OCI-LY3 (cell line): ENCODE results near the gene EIF4H.

Source experiments
- H2AFZ ChIP-seq: fragments of 200-600, 300-600 bp; shearing (Covaris generic); 2 replicates; pipeline ENCODE4 v1.6.0; 2014; ENCODE audit warnings: antibody characterized with exemption, low read depth, low read length
- H3K27ac ChIP-seq: fragments of 200-600, 300-600 bp; sonication (generic); 2 replicates; pipeline ENCODE4 v1.5.1; 2014; ENCODE audit warnings: mild to moderate bottlenecking, low read length, moderate library complexity, mixed read lengths
- H3K27me3 ChIP-seq: fragments of 200-600, 300-600 bp; sonication (generic); 2 replicates; pipeline ENCODE4 v1.6.1; 2014; ENCODE audit warnings: low read depth, low read length, mixed read lengths
- H3K36me3 ChIP-seq: fragments of 200-600, 300-600 bp; sonication (generic); replicated peaks from 2 replicates; pipeline ENCODE3; 2014; ENCODE audit warnings: low read depth, low read length, mixed read lengths
- H3K4me1 ChIP-seq: fragments of 300-600, 200-600 bp; sonication (generic); 2 replicates; pipeline ENCODE4 v1.6.1; 2014; ENCODE audit warnings: low read length, mixed read lengths
- H3K4me2 ChIP-seq: fragments of 200-600, 300-600 bp; sonication (generic); 2 replicates; pipeline ENCODE4 v1.6.1; 2014; ENCODE audit warnings: low read length, mixed read lengths
- H3K4me3 ChIP-seq: fragments of 300-600, 200-600 bp; sonication (generic); 2 replicates; pipeline ENCODE4 v1.5.1; 2014; ENCODE audit warnings: antibody characterized with exemption, mild to moderate bottlenecking, low read length, moderate library complexity
- H3K79me2 ChIP-seq: fragments of 300-600, 200-600 bp; shearing (Covaris generic); 2 replicates; pipeline ENCODE4 v1.6.1; 2014; ENCODE audit warnings: mild to moderate bottlenecking, low read length, mixed read lengths
- H3K9ac ChIP-seq: fragments of 300-600, 200-600 bp; shearing (Covaris generic); 2 replicates; pipeline ENCODE4 v1.6.0; 2014; ENCODE audit warnings: mild to moderate bottlenecking, low read length, moderate library complexity
- H3K9me3 ChIP-seq: fragments of 200-600, 300-600 bp; shearing (Covaris generic); 2 replicates; pipeline ENCODE4 v1.6.1; 2014; ENCODE audit warnings: low read length, mixed read lengths; ENCODE audit not compliant: insufficient read depth
- H4K20me1 ChIP-seq: fragments of 200-600, 300-600 bp; sonication (generic); 2 replicates; pipeline ENCODE4 v1.6.1; 2016; ENCODE audit warnings: low read length, mixed read lengths; ENCODE audit not compliant: insufficient read depth
- EZH2phosphoT487 ChIP-seq: fragments of 200-600 bp; shearing (Covaris generic); IDR thresholded peaks from 2 replicates; pipeline ENCODE4 v1.6.1; 2018; ENCODE audit warnings: antibody characterized with exemption, mixed run types, low read depth
- TF ChIP-seq, protein P1 (sequence below): fragments of 200-600, 300-600 bp; sonication (generic); IDR thresholded peaks from 2 replicates; pipeline ENCODE4 v1.5.1; 2014; ENCODE audit warnings: antibody characterized with exemption, low read length, low read depth

The EIF4H gene

DNA sequence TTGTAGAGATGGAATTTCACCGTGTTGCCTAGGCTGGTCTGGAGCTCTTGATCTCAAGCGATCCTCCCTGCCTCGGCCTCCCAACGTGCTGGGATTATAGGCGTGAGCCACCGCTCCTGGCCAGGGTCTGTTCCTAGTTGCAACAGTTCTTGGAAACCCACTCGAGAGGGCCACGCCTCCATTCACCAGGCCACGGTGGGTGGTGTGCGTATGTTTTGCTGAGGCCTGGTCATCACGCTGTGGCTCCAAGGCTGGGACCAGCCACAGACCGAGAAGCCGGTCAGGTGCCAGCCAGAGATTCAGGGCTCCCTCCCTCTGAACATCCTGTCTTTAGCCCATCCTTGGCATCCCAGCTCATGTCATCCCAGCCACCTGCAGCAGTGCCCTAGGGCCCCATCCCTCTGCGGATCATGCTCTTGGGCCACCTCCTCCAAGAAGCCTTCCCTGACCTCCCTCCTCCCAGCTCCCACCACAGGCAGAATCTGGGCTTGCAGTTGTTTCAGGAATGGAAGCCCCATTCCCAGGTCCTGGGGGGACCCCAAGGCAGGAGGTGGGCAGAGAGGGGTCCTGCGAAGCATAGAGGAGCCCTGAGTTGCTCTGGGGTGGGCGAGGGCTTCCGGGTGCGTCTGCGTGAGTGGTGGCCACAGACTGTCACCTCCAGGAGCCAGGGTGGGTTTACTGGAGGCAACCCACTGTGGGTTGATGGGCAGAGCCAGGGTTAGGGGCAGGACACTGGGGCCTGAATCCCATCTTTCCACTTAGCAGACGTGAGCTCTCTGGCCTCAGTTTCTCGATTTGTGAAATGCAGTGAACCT lies 40.9 kb downstream of the EIF4H start:
- H3K4me3 ChIP-seq, result peak overlapping the region; percentile 56
- peaks cover 3% of the 10 kb centered on the region; the same call in 1 of the 2 replicates for H4K20me1 ChIP-seq
- no peaks in the 10 kb centered on the region for H3K9me3 ChIP-seq
- H2AFZ ChIP-seq, result no peak overlapping the region
- no peak for TF ChIP-seq EZH2phosphoT487
- TF ChIP-seq, protein P1, sequence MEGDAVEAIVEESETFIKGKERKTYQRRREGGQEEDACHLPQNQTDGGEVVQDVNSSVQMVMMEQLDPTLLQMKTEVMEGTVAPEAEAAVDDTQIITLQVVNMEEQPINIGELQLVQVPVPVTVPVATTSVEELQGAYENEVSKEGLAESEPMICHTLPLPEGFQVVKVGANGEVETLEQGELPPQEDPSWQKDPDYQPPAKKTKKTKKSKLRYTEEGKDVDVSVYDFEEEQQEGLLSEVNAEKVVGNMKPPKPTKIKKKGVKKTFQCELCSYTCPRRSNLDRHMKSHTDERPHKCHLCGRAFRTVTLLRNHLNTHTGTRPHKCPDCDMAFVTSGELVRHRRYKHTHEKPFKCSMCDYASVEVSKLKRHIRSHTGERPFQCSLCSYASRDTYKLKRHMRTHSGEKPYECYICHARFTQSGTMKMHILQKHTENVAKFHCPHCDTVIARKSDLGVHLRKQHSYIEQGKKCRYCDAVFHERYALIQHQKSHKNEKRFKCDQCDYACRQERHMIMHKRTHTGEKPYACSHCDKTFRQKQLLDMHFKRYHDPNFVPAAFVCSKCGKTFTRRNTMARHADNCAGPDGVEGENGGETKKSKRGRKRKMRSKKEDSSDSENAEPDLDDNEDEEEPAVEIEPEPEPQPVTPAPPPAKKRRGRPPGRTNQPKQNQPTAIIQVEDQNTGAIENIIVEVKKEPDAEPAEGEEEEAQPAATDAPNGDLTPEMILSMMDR, result no peak
- H3K79me2 ChIP-seq, result peaks cover 78% of the 10 kb centered on the region
- H3K36me3 ChIP-seq, result peaks cover 58% of the 10 kb centered on the region
- peak overlapping the region; percentile 96 for H3K27ac ChIP-seq
- H3K4me1 ChIP-seq, result peaks cover 64% of the 10 kb centered on the region
- H3K4me2 ChIP-seq, result peak overlapping the region; percentile 70
- no peaks in the 10 kb centered on the region for H3K27me3 ChIP-seq
- peak overlapping the region; percentile 66 for H3K9ac ChIP-seq

DNA sequence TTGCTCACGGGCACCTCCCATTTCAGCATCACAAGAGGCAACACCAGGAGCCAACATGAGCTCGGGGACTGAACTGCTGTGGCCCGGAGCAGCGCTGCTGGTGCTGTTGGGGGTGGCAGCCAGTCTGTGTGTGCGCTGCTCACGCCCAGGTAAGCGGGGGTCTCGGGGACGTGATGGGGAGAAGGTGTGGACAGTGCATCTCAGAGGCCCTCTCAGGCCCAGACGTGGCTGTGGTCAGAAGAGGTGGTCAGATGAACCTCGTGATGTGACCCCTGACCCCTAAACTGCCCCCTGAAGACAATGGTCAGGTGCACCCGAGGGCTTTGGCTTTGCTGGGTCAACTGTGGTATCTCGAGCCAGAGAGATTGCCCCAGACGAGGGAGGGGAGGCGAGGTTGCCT lies 41.8 kb downstream of the EIF4H start:
- H3K27me3 ChIP-seq, result no peaks in the 10 kb centered on the region
- peaks cover 3% of the 10 kb centered on the region; the same call in 1 of the 2 replicates for H4K20me1 ChIP-seq
- H3K4me1 ChIP-seq, result peaks cover 64% of the 10 kb centered on the region
- peaks cover 65% of the 10 kb centered on the region for H3K36me3 ChIP-seq
- H3K27ac ChIP-seq, result peak overlapping the region; percentile 96
- H3K9ac ChIP-seq, result peak overlapping the region; percentile 66
- H3K79me2 ChIP-seq, result peaks cover 70% of the 10 kb centered on the region
- peak overlapping the region; percentile 56 for H3K4me3 ChIP-seq
- H2AFZ ChIP-seq, result no peak overlapping the region
- no peaks in the 10 kb centered on the region for H3K9me3 ChIP-seq
- no peak for TF ChIP-seq EZH2phosphoT487
- TF ChIP-seq, protein P1, result no peak
- H3K4me2 ChIP-seq, result peak overlapping the region; percentile 70

DNA sequence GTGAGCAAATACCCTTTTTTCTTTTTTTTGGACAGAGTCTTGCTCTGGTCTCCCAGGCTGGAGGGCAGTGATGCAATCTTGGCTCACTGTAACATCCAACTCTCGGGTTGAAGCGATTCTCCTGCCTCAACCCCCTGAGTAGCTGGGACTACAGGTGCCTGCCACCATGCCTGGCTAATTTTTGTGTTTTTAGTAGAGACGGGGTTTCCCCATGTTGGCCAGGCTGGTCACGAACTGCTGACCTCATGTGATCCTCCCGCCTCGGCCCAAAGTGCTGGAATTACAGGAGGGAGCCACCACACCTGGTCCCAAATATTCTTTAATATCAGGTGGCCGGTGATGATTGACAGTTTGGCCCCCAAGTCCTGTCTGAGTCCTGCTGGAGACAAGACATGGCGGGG lies 42.2 kb downstream of the EIF4H start:
- Histone ChIP-seq H3K9me3 (no peaks in the 10 kb centered on the region), H3K4me1 (peaks cover 64% of the 10 kb centered on the region), H4K20me1 (peaks cover 3% of the 10 kb centered on the region; the same call in 1 of the 2 replicates), H3K27me3 (no peaks in the 10 kb centered on the region), H3K79me2 (peaks cover 67% of the 10 kb centered on the region), H3K27ac (peak overlapping the region; percentile 96), H3K4me2 (peak overlapping the region; percentile 70), H3K4me3 (peak overlapping the region; percentile 56), H2AFZ (no peak overlapping the region), H3K36me3 (peaks cover 65% of the 10 kb centered on the region), H3K9ac (peak overlapping the region; percentile 73)
- TF ChIP-seq EZH2phosphoT487, result no peak
- TF ChIP-seq, protein P1, result no peak

DNA sequence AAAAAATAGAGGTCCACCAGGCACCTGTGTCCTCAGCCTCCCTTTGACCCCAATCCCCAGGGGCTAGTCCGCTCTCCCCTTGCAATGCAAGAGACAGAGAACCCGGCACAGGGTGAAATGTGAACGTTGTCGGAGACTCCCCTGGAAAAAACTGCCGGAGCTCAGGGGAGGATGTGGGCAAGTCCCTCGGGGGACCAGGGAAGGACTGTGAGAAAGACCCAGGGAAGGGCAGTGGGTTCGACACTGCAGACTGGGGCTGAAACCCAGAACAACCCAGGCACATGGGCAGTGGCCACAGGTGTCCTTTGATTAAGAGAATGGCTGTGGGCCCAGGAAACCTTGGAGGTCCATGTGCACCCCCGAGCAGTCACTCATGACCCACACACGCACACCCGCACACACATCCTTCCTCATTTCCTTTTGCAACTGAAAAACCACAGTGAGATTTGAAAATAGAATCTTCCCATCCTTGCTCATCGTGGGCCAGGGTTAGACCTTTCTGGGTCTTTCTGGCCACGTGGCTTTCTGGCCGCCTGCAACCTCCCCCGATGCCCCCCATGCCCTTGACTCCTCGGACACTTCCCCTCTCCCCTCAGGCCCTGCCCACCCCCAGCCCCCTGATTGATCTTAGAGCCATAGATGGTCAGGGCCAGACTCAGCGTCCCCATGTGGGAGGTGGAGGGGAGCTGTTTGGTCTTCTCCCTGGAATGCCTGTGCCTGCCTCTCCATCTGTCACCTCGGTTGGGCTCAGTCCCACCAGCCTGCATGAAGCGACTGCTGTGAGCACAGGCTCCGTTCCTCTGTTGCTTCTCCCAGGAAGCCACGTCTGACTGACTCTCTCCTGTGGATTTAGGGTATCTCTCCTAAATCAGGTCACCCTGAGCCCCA lies 43.5 kb downstream of the EIF4H start:
- Histone ChIP-seq H2AFZ (no peak overlapping the region), H3K4me1 (peaks cover 54% of the 10 kb centered on the region), H3K9ac (peak overlapping the region; percentile 73), H3K36me3 (peaks cover 61% of the 10 kb centered on the region), H3K4me3 (0 out of 2 replicates have a peak overlapping the region, but pooled peaks have one; percentile 2), H3K27ac (peak overlapping the region; percentile 96), H4K20me1 (peaks cover 3% of the 10 kb centered on the region; the same call in 1 of the 2 replicates), H3K27me3 (no peaks in the 10 kb centered on the region), H3K79me2 (peaks cover 53% of the 10 kb centered on the region), H3K9me3 (no peaks in the 10 kb centered on the region), H3K4me2 (peak overlapping the region; percentile 70)
- TF ChIP-seq, protein P1, result no peak
- TF ChIP-seq EZH2phosphoT487, result no peak
